ENCODE data around the gene GDF15.

DNA sequence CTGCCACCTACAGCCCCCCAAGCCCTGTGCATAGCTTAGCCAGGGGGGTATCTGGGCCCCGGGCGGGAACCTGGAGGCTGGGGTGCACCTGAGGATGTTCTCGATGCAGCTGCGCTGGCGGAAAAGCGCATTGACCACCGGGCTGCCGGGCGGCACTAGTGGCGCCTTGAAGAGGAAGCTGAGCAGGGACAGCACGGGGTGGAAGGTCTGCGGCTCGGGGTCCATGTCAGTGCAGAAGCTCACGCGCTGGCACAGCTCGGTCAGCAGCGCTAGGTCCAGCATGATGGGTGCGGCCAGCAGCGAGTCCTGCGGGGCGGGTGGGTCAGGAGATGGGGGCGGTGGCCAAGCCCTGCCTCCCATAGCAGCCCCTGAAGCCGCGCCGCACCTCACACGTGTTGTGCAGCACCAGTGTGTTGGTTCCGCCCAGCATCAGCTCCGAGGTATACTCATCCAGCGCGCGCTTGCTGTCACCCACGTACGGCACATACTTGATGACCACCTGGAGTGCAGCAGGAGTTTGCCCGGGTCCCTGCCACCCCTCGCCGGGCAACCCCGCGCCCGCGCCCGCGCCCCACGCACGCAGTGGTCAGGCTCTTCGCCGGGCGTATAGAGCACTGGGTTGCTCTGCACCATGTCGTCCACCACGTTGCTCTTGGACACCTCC is 49.4 kb downstream of the GDF15 start:
- TF ChIP-seq, protein P1, sequence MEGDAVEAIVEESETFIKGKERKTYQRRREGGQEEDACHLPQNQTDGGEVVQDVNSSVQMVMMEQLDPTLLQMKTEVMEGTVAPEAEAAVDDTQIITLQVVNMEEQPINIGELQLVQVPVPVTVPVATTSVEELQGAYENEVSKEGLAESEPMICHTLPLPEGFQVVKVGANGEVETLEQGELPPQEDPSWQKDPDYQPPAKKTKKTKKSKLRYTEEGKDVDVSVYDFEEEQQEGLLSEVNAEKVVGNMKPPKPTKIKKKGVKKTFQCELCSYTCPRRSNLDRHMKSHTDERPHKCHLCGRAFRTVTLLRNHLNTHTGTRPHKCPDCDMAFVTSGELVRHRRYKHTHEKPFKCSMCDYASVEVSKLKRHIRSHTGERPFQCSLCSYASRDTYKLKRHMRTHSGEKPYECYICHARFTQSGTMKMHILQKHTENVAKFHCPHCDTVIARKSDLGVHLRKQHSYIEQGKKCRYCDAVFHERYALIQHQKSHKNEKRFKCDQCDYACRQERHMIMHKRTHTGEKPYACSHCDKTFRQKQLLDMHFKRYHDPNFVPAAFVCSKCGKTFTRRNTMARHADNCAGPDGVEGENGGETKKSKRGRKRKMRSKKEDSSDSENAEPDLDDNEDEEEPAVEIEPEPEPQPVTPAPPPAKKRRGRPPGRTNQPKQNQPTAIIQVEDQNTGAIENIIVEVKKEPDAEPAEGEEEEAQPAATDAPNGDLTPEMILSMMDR (IDR thresholded peaks at IDR 0.05 in 4 of 5, conservative IDR thresholded peaks at IDR 0.05 in 1 of 5): no peak
- TF ChIP-seq POLR2A (IDR thresholded peaks at IDR 0.05): no peak
